K562 (cell line): ENCODE measurements around the gene GET3. TPM values are rescaled to one million over a fixed set of nuclear protein-coding genes. Genes with fewer than 3 reads are reported as not detected.

Source experiments
- ATAC-seq: fragments of 200-7000 bp; cut with Tn5 transposase; 3 replicates; pipeline ENCODE4 v1.9.1; 2020; ENCODE audit warnings: moderate library complexity
- BruUV-seq: library from RNA; stranded (reverse); fragments of 400-500 nt; replicated peaks from 2 replicates; lab custom pipeline; 2021; lab: Mats Ljungman, UMichigan
- CTCF ChIA-PET: fragments of 300-600 bp; formaldehyde crosslinking; extraction: SDS; loops from one replicate; lab custom pipeline; 2021; ENCODE audit warnings: low intra/inter-chr PET ratio; lab: Yijun Ruan, JAX
- POLR2A ChIA-PET: fragments of 300-600, 350-650 bp; sonication (Branson Sonifier 250); formaldehyde crosslinking; extraction: SDS; loops from one replicate; lab custom pipeline; 2021; ENCODE audit warnings: antibody characterized with exemption, inconsistent platforms; lab: Yijun Ruan, JAX
- DNase-seq, 4 experiments: peaks; one replicate each; pipeline versions ENCODE4 v3.0.0 to v3.0.0-alpha.2; 2011 to 2018; ENCODE audit warnings: low spot score in 3 of 4, mixed read lengths in 3 of 4; ENCODE audit errors: extremely low read depth in 1 of 4
- FAIRE-seq: peaks from 2 replicates; lab custom pipeline; 2011; peaks lifted over from hg19 to GRCh38; lab: Jason Lieb, UNC
- H2AFZ ChIP-seq: 2 replicates; pipeline ENCODE4 v1.6.0; 2011; ENCODE audit warnings: low read depth, low read length, control low read depth, inconsistent platforms
- H3K27ac ChIP-seq: fragments of 200-600 bp; 3 replicates; pipeline ENCODE4 v1.8.0; 2011; ENCODE audit warnings: low read depth, mild to moderate bottlenecking, control low read depth, inconsistent platforms, low read length, moderate library complexity, mixed read lengths; ENCODE audit errors: extremely low read depth
- H3K27me3 ChIP-seq, 2 experiments: fragments of 300-600 bp in 1 of 2; 2 replicates in 1 of 2; 3 replicates in 1 of 2; pipeline versions ENCODE4 v1.6.0 to v1.8.0; 2011; ENCODE audit warnings: inconsistent platforms in 2 of 2, low read length in 2 of 2, mild to moderate bottlenecking in 1 of 2, mixed read lengths in 1 of 2, moderate library complexity in 1 of 2; ENCODE audit not compliant: control insufficient read depth in 2 of 2, insufficient read depth in 2 of 2
- H3K36me3 ChIP-seq: fragments of 300-600 bp; 3 replicates; pipeline ENCODE4 v1.8.0; 2011; ENCODE audit warnings: mild to moderate bottlenecking, low read length, inconsistent platforms; ENCODE audit not compliant: control insufficient read depth, insufficient read depth
- H3K4me1 ChIP-seq, 2 experiments: fragments of 200-600 bp in 1 of 2; replicated peaks in 1 of 2; 2 replicates in 1 of 2; 3 replicates in 1 of 2; pipeline versions ENCODE4 v1.5.1 to v1.8.0; 2011; ENCODE audit warnings: inconsistent platforms in 2 of 2, low read length in 2 of 2, mild to moderate bottlenecking in 1 of 2, mixed read lengths in 1 of 2, moderate library complexity in 1 of 2; ENCODE audit not compliant: control insufficient read depth in 2 of 2, insufficient read depth in 2 of 2
- H3K4me2 ChIP-seq: 2 replicates; pipeline ENCODE4 v1.6.1; 2011; ENCODE audit warnings: low read length, control low read depth, inconsistent platforms, mixed read lengths; ENCODE audit not compliant: insufficient read depth
- H3K4me3 ChIP-seq: fragments of 200-600 bp; sonication (generic), shearing (Covaris generic); 2 replicates; pipeline ENCODE4 v1.5.1; 2016; ENCODE audit warnings: control low read depth, inconsistent platforms
- H3K79me2 ChIP-seq: fragments of 200-600 bp; 3 replicates; pipeline ENCODE4 v1.8.0; 2011; ENCODE audit warnings: low read length, inconsistent platforms; ENCODE audit not compliant: control insufficient read depth, insufficient read depth
- H3K9ac ChIP-seq, 2 experiments: 2 replicates each; pipeline versions ENCODE4 v1.6.0 to v1.6.1; 2011; ENCODE audit warnings: low read depth in 2 of 2, low read length in 2 of 2, control low read depth in 1 of 2, inconsistent platforms in 1 of 2, mild to moderate bottlenecking in 1 of 2, mixed read lengths in 1 of 2; ENCODE audit not compliant: insufficient read depth in 1 of 2
- H3K9me1 ChIP-seq: one replicate; pipeline ENCODE4 v1.6.0; 2011; ENCODE audit warnings: inconsistent platforms, mild to moderate bottlenecking, low read length, moderate library complexity; ENCODE audit not compliant: control insufficient read depth, insufficient read depth
- H3K9me3 ChIP-seq: replicated peaks from 2 replicates; pipeline ENCODE4 v1.5.1; 2011; ENCODE audit warnings: low read depth, low read length, inconsistent platforms; ENCODE audit not compliant: control insufficient read depth, insufficient read depth
- H4K20me1 ChIP-seq: replicated peaks from 2 replicates; pipeline ENCODE4 v1.6.1; 2011; ENCODE audit warnings: low read length, inconsistent platforms, mixed read lengths; ENCODE audit not compliant: control insufficient read depth, insufficient read depth
- E2F6 ChIP-seq, 2 experiments: IDR thresholded peaks; 2 replicates each; pipeline ENCODE4 v1.6.1; 2011; ENCODE audit warnings: borderline replicate concordance in 1 of 2, control low read depth in 1 of 2, low read depth in 1 of 2, low read length in 1 of 2, mild to moderate bottlenecking in 1 of 2, mixed read lengths in 1 of 2, moderate library complexity in 1 of 2; ENCODE audit not compliant: insufficient read depth in 1 of 2, insufficient read length in 1 of 2, poor library complexity in 1 of 2, severe bottlenecking in 1 of 2; ENCODE audit errors: extremely low read depth in 1 of 2
- POLR2G ChIP-seq: fragments of 200-400 bp; formaldehyde crosslinking; IDR thresholded peaks from 2 replicates; pipeline ENCODE4 v1.6.1; 2017; ENCODE audit warnings: low read depth, mild to moderate bottlenecking, antibody characterized with exemption, low read length, moderate library complexity
- WHSC1 ChIP-seq: IDR thresholded peaks from one replicate; pipeline ENCODE4 v1.6.1; 2012; ENCODE audit warnings: low read length, control low read depth, inconsistent platforms
- YBX1 ChIP-seq: fragments of 450-650 bp; IDR thresholded peaks from 2 replicates; pipeline ENCODE4 v1.7.1; 2016; ENCODE audit warnings: mild to moderate bottlenecking
- ZNF263 ChIP-seq: sonication (generic); formaldehyde crosslinking; IDR thresholded peaks from 2 replicates; pipeline ENCODE4 v1.8.0; 2022; ENCODE audit warnings: mild to moderate bottlenecking, missing genetic modification reagents, borderline replicate concordance
- ZNF407 ChIP-seq: fragments of 450-650 bp; IDR thresholded peaks from 2 replicates; pipeline ENCODE4 v1.6.1; 2016; ENCODE audit warnings: low read depth
- WGBS: fragments of 100-300 bp; shearing (Covaris generic); methylation state at CpG from one replicate; pipeline ENCODE4 v1.1.6; 2016; ENCODE audit warnings: low coverage, mixed read lengths; ENCODE audit not compliant: insufficient coverage; ENCODE audit errors: missing lambda C conversion rate; 5-methylcytosine and 5-hydroxymethylcytosine counted together
- in situ Hi-C: fragments of 300-500 bp; cut with MboI; formaldehyde crosslinking; loops from 4 replicates; pipeline ENCODE4 v1.15.0; 2018; ENCODE audit warnings: inconsistent platforms, mixed read lengths
- intact Hi-C: fragments of 100-400 bp; cut with micrococcal nuclease; formaldehyde crosslinking; loops from 2 replicates; pipeline ENCODE4 v1.14.2; 2022
- polyA plus RNA-seq, 8 experiments: library from polyadenylated mRNA; depleted of rRNA in 4 of 8; stranded (reverse) in 5 of 8; unstranded in 3 of 8; fragments of >200 nt; fragmentation: Nextera tagmentation in 2 of 8; fragmentation: Illumina TruSeq in 1 of 8; extraction: Ambion mirVana in 2 of 8; extraction: Trizol in 1 of 8; gene quantifications; 2 replicates each; pipeline versions ENCODE4 v1.2.1 to v1.2.3, GENCODE V29; 2011 to 2014; ENCODE audit warnings: inconsistent platforms in 1 of 8, missing spikeins in 1 of 8
- total RNA-seq, 7 experiments: library from RNA; depleted of rRNA in 6 of 7; stranded (reverse); fragments of >200 nt in 6 of 7; fragmentation: Illumina TruSeq in 2 of 7; extraction: Trizol in 2 of 7; gene quantifications; 2 replicates each; pipeline versions ENCODE4 v1.2.1 to v1.2.3, GENCODE V29; 2011 to 2021; ENCODE audit warnings: low replicate concordance in 1 of 7

The GET3 gene
- total and polyA plus RNA-seq, 9 of the 15 experiments (the other 6 are each of a cell fraction or from before 2014, with no cell fraction given): 8.3 to 83.5 (median 51.8) TPM

GRCh38 chr19:12749938-12750521 lies 12.7 kb downstream of the GET3 start:
- H3K27me3 ChIP-seq: peaks cover 20 to 36% of the 10 kb centered on the region in 2 experiments; a peak in 3 of 5 replicates
- ChIA-PET POLR2A (interaction anchor here (0.6 to 1.7 kb wide), 3 partner anchors 9 to 13 kb away, joined by 3 to 4 read pairs (median 3); partner anchors contain the start of gene GET3), CTCF (no interaction called here)
- H3K9ac ChIP-seq: peak overlapping the region in 1 of 2 experiments; percentile 21; a peak in 2 of 4 replicates
- H3K9me3 ChIP-seq: peaks cover 9% of the 10 kb centered on the region
- ATAC-seq (no peak), FAIRE-seq (no peak), DNase-seq (no peak)
- no peak overlapping the region for H3K4me3 ChIP-seq
- peaks cover 30% of the 10 kb centered on the region; the same call in 2 of the 3 replicates for H3K36me3 ChIP-seq
- no peaks in the 10 kb centered on the region for H3K9me1 ChIP-seq
- H3K27ac ChIP-seq: no peak overlapping the region
- no peaks in the 10 kb centered on the region for H4K20me1 ChIP-seq
- in situ Hi-C loops (no loop called here), intact Hi-C loops (no loop called here)
- H3K4me1 ChIP-seq: peaks cover 0 to 30% of the 10 kb centered on the region in 2 experiments; a peak in 3 of 5 replicates
- H3K79me2 ChIP-seq: no peaks in the 10 kb centered on the region
- H2AFZ ChIP-seq: no peak overlapping the region
- TF ChIP-seq ZNF407 (no peak), ZNF263 (CRISPR knock-in tag) (peak; percentile 67; the same call in 1 of the 2 replicates), E2F6 (IDR thresholded peaks at IDR 0.05; ENCODE audit: borderline replicate concordance in 1 of 2, extremely low read depth in 1 of 2, insufficient read depth in 1 of 2, insufficient read length in 1 of 2, low read depth in 1 of 2, low read length in 1 of 2, poor library complexity in 1 of 2, severe bottlenecking in 1 of 2) (no peak), YBX1 (no peak), WHSC1 (no peak), POLR2G (0 out of 2 replicates have a peak, but pooled peaks have one; percentile 40)
- no TSS peak for BruUV-seq
- WGBS: 30% methylated on average over 21 of the region's 24 CpGs
- no peak overlapping the region for H3K4me2 ChIP-seq
